HG03354 (cell line): ENCODE measurements around the gene PAX7.

Experiments
- ATAC-seq: cut with Tn5 transposase; IDR thresholded peaks from one replicate; pipeline ENCODE4 v1.9.1; 2021; ENCODE audit warnings: mild to moderate bottlenecking; ENCODE audit not compliant: unreplicated experiment, poor library complexity, severe bottlenecking

Gene PAX7

GRCh38 chr1:18783705-18784481, 153.2 kb downstream of the PAX7 start:
- no peak for ATAC-seq

- ATAC-seq, result no peak
Observed at GRCh38 chr1:18784482-18784831, 153.8 kb downstream of the PAX7 start.

- ATAC-seq, result no peak
Observed at GRCh38 chr1:18786149-18786548, 155.5 kb downstream of the PAX7 start.

- no peak for ATAC-seq
Observed at GRCh38 chr1:18787825-18788385, 157.3 kb downstream of the PAX7 start.

GRCh38 chr1:18789246-18789645, 158.6 kb downstream of the PAX7 start:
- ATAC-seq, result no peak

GRCh38 chr1:18792747-18793146, 162.1 kb downstream of the PAX7 start:
- ATAC-seq, result no peak

GRCh38 chr1:18793164-18793563, 162.5 kb downstream of the PAX7 start:
- no peak for ATAC-seq

GRCh38 chr1:18794051-18794450, 163.4 kb downstream of the PAX7 start:
- no peak for ATAC-seq

- no peak for ATAC-seq
Observed at GRCh38 chr1:18794561-18794960, 163.9 kb downstream of the PAX7 start.

GRCh38 chr1:18795002-18795689, 164.5 kb downstream of the PAX7 start:
- ATAC-seq, result no peak

- ATAC-seq, result no peak
Observed at GRCh38 chr1:18796950-18797349, 166.3 kb downstream of the PAX7 start.
